Heart right ventricle (tissue), 16 donors: ENCODE data around the gene HTT. TPM values are rescaled to one million over a fixed set of nuclear protein-coding genes. Genes with fewer than 3 reads are reported as not detected.
A peak's percentile ranks its signal among the peaks of the same experiment; 100 is the strongest.

Source experiments
- ATAC-seq, 8 donors: fragments of 200-7000 bp; cut with Tn5 transposase; one replicate each; pipeline ENCODE4 v1.9.1; 2020; ENCODE audit warnings: mild to moderate bottlenecking in 8 of 8, moderate library complexity in 8 of 8, moderate number of reproducible peaks in 1 of 8
- DNase-seq, 2 donors: peaks; one replicate each; pipeline ENCODE4 v3.0.0-alpha.2; 2020
- H3K27ac ChIP-seq, 10 donors: fragments of 200-600 bp; sonication (generic) in 2 of 10; one replicate each; pipeline versions ENCODE4 v1.5.0 to v1.8.0; 2020 to 2022; ENCODE audit warnings: mild to moderate bottlenecking in 3 of 10
- H3K27me3 ChIP-seq, 7 donors: fragments of 200-600 bp; one replicate each; pipeline ENCODE4 v1.8.0; 2021 to 2022; ENCODE audit warnings: mild to moderate bottlenecking in 2 of 7
- H3K36me3 ChIP-seq, 9 donors: fragments of 200-600 bp; sonication (generic) in 1 of 9; one replicate each; pipeline versions ENCODE4 v1.5.0 to v1.8.0; 2020 to 2022; ENCODE audit warnings: mild to moderate bottlenecking in 2 of 9
- H3K4me1 ChIP-seq, 9 donors: fragments of 200-600 bp; sonication (generic) in 1 of 9; one replicate each; pipeline versions ENCODE4 v1.5.0 to v1.8.0; 2020 to 2022; ENCODE audit warnings: mild to moderate bottlenecking in 4 of 9
- H3K4me3 ChIP-seq, 10 donors: fragments of 200-600 bp; sonication (generic) in 2 of 10; one replicate each; pipeline versions ENCODE4 v1.5.0 to v1.8.0; 2020 to 2022; ENCODE audit warnings: mild to moderate bottlenecking in 7 of 10, moderate library complexity in 2 of 10
- H3K9me3 ChIP-seq, 11 donors: fragments of 200-600 bp in 10 of 11; sonication (generic) in 2 of 11; one replicate each; pipeline versions ENCODE4 v1.5.0 to v1.8.0; 2013 to 2022; ENCODE audit warnings: mild to moderate bottlenecking in 2 of 11, control low read depth in 1 of 11, moderate library complexity in 1 of 11
- WGBS, 2 donors: extraction: QIAGEN DNeasy Blood & Tissue Kit; methylation state at CpG; one replicate each; pipeline ENCODE4 v1.1.7; 2013; ENCODE audit warnings: inconsistent platforms in 1 of 2; 5-methylcytosine and 5-hydroxymethylcytosine counted together
- intact Hi-C, 10 donors: fragments of 100-400 bp; cut with DNase I; formaldehyde crosslinking; loops; one replicate each; pipeline versions ENCODE4 v1.11.1 to v1.14.2; 2022
- polyA plus RNA-seq, 2 donors: library from polyadenylated mRNA; stranded (reverse); fragments of 200-250 nt; gene quantifications; one replicate each; pipeline ENCODE4 v1.2.3, GENCODE V29; 2013
- total RNA-seq, 10 donors: library from RNA; stranded (reverse); fragmentation: NEBNext Ultra II Directional in 3 of 10; extraction: Animal tissue kit (Norgen Biotek cat#: 25700) in 3 of 10; gene quantifications; one replicate each; pipeline versions ENCODE4 v1.2.1 to v1.2.4, GENCODE V29; 2021 to 2023
- TF ChIP-seq, protein P1 (sequence below), 9 donors: fragments of 200-600 bp; sonication (generic) in 2 of 9; IDR thresholded peaks; one replicate each; pipeline versions ENCODE4 v1.5.0 to v1.8.0; 2021 to 2022; ENCODE audit warnings: antibody characterized with exemption in 9 of 9, mild to moderate bottlenecking in 5 of 9, moderate library complexity in 1 of 9
- donor health status: Arrhythmogenic right ventricular cardiomyopathy.
- donor health status: ischemic (EF 13 %, LVEDD 7.1; RV severe dilation, severe dysfunction).
- donor health status: healthy with polysubstance abuse.
- donor health status: DM: no; HTN: yes; CAD: no.
- donor health status: DM: no; HTN: no; CAD: no.
- donor health status: ischemic (EF 25% LVEDD 6.9; RV normal size, moderate dysfunction).
- donor health status: ischemic (EF 25% LVEDD 5.7; RV mildly dilated, moderate dysfunction).
- donor health status: healthy.
- donor health status: DM: yes; HTN: yes; CAD: no.
- donor health status: Ischemic cardiomyopathy.
- donor health status: ischemic (EF 35%, LVEDD 5.7; RV mildly dilated, moderate dysfunction).
- donor health status: nonischemic (EF 11% LVEDD 7.7; RV severe dilation, severe dysfunction).
- donor health status: DM: yes; HTN: yes; CAD: no.
- donor health status: PGD.
- donor health status: ischemic (EF 29% LVEDD 5.4; RV normal size, mild dysfunction).
- donor health status: nonischemic (EF 23%, LVEDD 6.1; RV moderate dilation, normal function).

The HTT gene
- total and polyA plus RNA-seq, 12 donors: 6.3 to 34.0 (median 24.1) TPM

DNA sequence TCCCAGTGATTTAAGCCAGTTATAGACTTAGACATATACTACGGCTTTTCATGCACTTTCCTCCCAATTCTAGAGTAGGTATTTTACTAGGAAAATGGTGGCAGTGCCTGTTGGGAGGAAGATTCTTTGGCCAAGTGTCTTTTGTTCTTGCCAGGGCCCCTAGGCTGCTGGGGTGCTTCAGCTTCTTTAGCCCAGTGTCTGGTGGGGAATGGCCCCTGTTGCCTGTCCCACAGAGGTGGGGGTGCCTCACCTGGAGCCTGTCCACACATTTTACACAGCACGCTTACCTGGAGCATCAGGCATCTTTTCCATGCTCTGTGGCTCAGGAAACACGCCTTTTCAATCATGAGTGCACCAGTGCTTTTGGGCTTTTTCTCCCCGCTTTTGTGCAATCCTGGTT, 141.3 kb downstream of the HTT start:
- Histone ChIP-seq H3K4me1 (peaks cover 0 to 16% (median 0%) of the 10 kb centered on the region in 9 donors), H3K9me3 (no peaks in the 10 kb centered on the region), H3K36me3 (peaks cover 0 to 100% (median 55%) of the 10 kb centered on the region in 9 donors), H3K27me3 (no peaks in the 10 kb centered on the region), H3K27ac (no peak overlapping the region), H3K4me3 (no peak overlapping the region)
- DNase-seq (no peak), ATAC-seq (no peak)
- TF ChIP-seq, protein P1, sequence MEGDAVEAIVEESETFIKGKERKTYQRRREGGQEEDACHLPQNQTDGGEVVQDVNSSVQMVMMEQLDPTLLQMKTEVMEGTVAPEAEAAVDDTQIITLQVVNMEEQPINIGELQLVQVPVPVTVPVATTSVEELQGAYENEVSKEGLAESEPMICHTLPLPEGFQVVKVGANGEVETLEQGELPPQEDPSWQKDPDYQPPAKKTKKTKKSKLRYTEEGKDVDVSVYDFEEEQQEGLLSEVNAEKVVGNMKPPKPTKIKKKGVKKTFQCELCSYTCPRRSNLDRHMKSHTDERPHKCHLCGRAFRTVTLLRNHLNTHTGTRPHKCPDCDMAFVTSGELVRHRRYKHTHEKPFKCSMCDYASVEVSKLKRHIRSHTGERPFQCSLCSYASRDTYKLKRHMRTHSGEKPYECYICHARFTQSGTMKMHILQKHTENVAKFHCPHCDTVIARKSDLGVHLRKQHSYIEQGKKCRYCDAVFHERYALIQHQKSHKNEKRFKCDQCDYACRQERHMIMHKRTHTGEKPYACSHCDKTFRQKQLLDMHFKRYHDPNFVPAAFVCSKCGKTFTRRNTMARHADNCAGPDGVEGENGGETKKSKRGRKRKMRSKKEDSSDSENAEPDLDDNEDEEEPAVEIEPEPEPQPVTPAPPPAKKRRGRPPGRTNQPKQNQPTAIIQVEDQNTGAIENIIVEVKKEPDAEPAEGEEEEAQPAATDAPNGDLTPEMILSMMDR (IDR thresholded peaks at IDR 0.05): no peak
- WGBS, 2 donors: 96 to 99% methylated on average over 4 of the region's 4 CpGs
- intact Hi-C loops: no loop called here

DNA sequence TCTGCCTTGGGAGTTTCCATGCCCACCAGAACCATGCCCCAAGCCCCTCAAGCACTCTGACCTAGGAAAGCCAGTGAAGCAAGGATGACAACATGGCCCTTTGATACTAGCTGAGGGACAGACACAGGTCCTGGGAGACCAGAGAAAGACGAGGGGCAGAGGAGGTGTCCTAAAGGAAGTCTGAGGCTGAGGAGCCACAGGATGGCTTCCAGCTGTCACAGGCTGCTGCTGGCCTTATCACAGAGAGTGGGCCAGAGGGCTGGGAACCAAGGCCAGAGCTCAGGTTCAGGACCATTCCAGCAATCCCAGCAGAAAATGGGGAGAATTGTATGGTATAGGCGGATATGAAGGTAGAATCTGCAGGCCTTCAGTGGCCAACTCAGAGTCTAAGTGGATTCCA, 142.8 kb downstream of the HTT start:
- Histone ChIP-seq H3K36me3 (peaks cover 0 to 100% (median 62%) of the 10 kb centered on the region in 9 donors), H3K4me1 (peaks cover 0 to 22% (median 0%) of the 10 kb centered on the region in 9 donors), H3K4me3 (no peak overlapping the region), H3K9me3 (no peaks in the 10 kb centered on the region), H3K27me3 (no peaks in the 10 kb centered on the region), H3K27ac (no peak overlapping the region)
- TF ChIP-seq, protein P1 (IDR thresholded peaks at IDR 0.05): no peak
- intact Hi-C loops: no loop called here
- no peak for DNase-seq
- 75 to 81% methylated on average over 2 of the region's 2 CpGs for WGBS, 2 donors
- no peak for ATAC-seq

DNA sequence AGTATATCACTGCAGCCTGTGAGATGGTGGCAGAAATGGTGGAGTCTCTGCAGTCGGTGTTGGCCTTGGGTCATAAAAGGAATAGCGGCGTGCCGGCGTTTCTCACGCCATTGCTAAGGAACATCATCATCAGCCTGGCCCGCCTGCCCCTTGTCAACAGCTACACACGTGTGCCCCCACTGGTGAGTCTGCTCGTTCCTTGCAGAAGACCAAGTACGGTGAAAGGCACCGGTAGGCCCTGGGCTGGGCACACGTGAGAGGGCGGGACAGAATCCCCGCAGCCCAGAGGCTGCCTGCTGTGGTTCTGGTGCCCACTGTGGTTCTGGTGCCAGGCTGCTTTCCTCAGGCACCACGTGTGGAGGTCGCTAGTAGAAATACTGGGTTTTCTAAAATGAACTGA, 143.3 kb downstream of the HTT start:
- DNase-seq: no peak
- intact Hi-C loops: no loop called here
- peaks cover 0 to 22% (median 0%) of the 10 kb centered on the region in 9 donors for H3K4me1 ChIP-seq
- TF ChIP-seq, protein P1 (IDR thresholded peaks at IDR 0.05): no peak
- no peak overlapping the region for H3K4me3 ChIP-seq
- no peak overlapping the region for H3K27ac ChIP-seq
- 95 to 97% methylated on average over 16 of the region's 16 CpGs for WGBS, 2 donors
- no peaks in the 10 kb centered on the region for H3K27me3 ChIP-seq
- peaks cover 0 to 100% (median 62%) of the 10 kb centered on the region in 9 donors for H3K36me3 ChIP-seq
- no peak for ATAC-seq
- no peaks in the 10 kb centered on the region for H3K9me3 ChIP-seq

DNA sequence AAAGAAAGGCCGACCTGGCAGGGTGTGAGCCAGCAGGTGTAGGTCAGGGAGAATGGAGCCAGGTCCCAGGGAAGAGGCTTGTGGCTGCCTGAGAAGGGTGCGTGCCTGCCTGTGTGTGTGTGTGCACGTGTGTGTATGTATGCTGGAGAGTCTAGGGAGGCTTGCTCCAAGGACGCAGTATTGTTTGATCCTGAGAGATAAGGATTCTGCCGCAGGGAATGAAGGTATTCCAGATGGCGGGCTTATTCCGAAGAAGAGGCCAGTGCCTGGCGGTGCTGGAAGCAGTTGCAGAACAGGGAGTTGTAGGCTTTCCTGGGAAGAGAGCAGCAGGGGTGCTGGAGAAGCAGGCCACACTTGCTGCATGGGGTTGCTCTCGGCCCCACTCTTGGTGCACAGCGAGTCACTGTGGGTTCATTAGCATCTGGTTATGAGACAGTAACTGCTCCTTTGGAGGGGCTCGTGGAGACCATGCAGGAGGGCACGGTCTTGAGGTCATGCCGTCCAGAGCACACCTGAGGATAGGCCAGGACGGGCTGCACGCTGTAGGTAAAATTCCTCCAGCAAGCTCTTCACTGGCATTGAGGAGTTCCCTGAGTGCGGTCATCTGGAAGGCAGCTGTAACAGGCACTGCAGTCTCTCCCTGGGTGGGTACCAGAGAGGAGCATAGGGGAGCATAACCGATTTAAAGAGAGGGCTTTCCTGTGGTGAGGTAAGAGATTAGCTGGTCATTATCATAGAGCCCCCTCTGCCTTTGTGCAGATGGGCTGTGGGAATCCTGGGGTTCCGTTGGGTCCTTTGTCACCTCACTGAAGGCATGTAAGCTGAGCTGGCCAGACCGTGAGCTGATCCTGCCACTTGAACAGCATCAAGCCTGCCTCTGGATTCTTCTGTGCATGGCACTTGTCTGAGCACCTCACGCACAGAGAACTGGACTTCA, 144.6 kb downstream of the HTT start:
- Histone ChIP-seq H3K4me1 (peaks cover 0 to 22% (median 6%) of the 10 kb centered on the region in 9 donors), H3K36me3 (peaks cover 3 to 100% (median 57%) of the 10 kb centered on the region in 9 donors), H3K27ac (peak overlapping the region in 4 of 10 donors; percentile 33 to 59 (median 40)), H3K9me3 (no peaks in the 10 kb centered on the region), H3K4me3 (no peak overlapping the region), H3K27me3 (no peaks in the 10 kb centered on the region)
- TF ChIP-seq, protein P1 (IDR thresholded peaks at IDR 0.05): no peak
- ATAC-seq (no peak), DNase-seq (no peak)
- intact Hi-C loops: no loop called here
- 93 to 94% methylated on average over 20 of the region's 20 CpGs for WGBS, 2 donors
